Panc1 (cell line): Measurements from ENCODE around the gene AP1S1.

Experiments used
- CTCF ChIP-seq: fragments of 450-650 bp; IDR thresholded peaks from 2 replicates; pipeline ENCODE4 v1.5.1; 2017; ENCODE audit warnings: mild to moderate bottlenecking
- POLR2AphosphoS5 ChIP-seq: IDR thresholded peaks from 2 replicates; pipeline ENCODE4 v1.6.1; 2012; ENCODE audit warnings: mild to moderate bottlenecking, low read depth, low read length, moderate library complexity
- REST ChIP-seq, 2 experiments: IDR thresholded peaks; 2 replicates each; pipeline ENCODE4 v1.6.1; 2011 to 2012; ENCODE audit warnings: low read depth in 2 of 2, control low read depth in 1 of 2, low read length in 1 of 2, mild to moderate bottlenecking in 1 of 2, moderate library complexity in 1 of 2; ENCODE audit not compliant: insufficient read depth in 1 of 2

- TF ChIP-seq REST (IDR thresholded peaks at IDR 0.05; ENCODE audit: insufficient read depth in 1 of 2, low read depth in 2 of 2, low read length in 1 of 2) (no peak), CTCF (no peak), POLR2AphosphoS5 (no peak)
Observed at GRCh38 chr7:101161692-101162471, 7.6 kb downstream of the AP1S1 start.
